H9 (cell line): Measurements from ENCODE around the gene LTBP4. TPM values are rescaled to one million over a fixed set of nuclear protein-coding genes. Genes with fewer than 3 reads are reported as not detected.
A peak's percentile ranks its signal among the peaks of the same experiment; 100 is the strongest.

Source experiments
- DNase-seq: peaks from one replicate; pipeline ENCODE4 v3.0.0-alpha.2; 2017
- H2AFZ ChIP-seq: one replicate; pipeline ENCODE4 v1.6.1; 2013; ENCODE audit warnings: mild to moderate bottlenecking, low read length, control low read depth, moderate library complexity
- H2AK5ac ChIP-seq: 2 replicates; pipeline ENCODE4 v1.6.1; 2013; ENCODE audit warnings: low read length, control low read depth, mixed read lengths; ENCODE audit not compliant: insufficient read length
- H2BK120ac ChIP-seq: one replicate; pipeline ENCODE4 v1.6.1; 2013; ENCODE audit warnings: low read depth, mild to moderate bottlenecking, low read length, control low read depth, inconsistent platforms; ENCODE audit not compliant: poor library complexity, severe bottlenecking
- H2BK12ac ChIP-seq: 2 replicates; pipeline ENCODE4 v1.6.1; 2013; ENCODE audit warnings: low read length, control low read depth, mixed read lengths, low read depth; ENCODE audit not compliant: insufficient read length
- H2BK15ac ChIP-seq: 2 replicates; pipeline ENCODE4 v1.6.1; 2013; ENCODE audit warnings: low read depth, low read length, control low read depth
- H2BK20ac ChIP-seq: one replicate; pipeline ENCODE4 v1.6.1; 2013; ENCODE audit warnings: low read depth, mild to moderate bottlenecking, low read length, control low read depth, inconsistent platforms; ENCODE audit not compliant: poor library complexity, severe bottlenecking
- H2BK5ac ChIP-seq: 2 replicates; pipeline ENCODE4 v1.6.1; 2013; ENCODE audit warnings: low read length, control low read depth, mixed read lengths; ENCODE audit not compliant: insufficient read length
- H3K14ac ChIP-seq: 2 replicates; pipeline ENCODE4 v1.6.1; 2013; ENCODE audit warnings: low read length, control low read depth; ENCODE audit not compliant: insufficient read depth
- H3K18ac ChIP-seq: 2 replicates; pipeline ENCODE4 v1.6.1; 2013; ENCODE audit warnings: low read depth, mild to moderate bottlenecking, mixed read lengths, low read length, control low read depth; ENCODE audit not compliant: insufficient read length
- H3K23ac ChIP-seq: 2 replicates; pipeline ENCODE4 v1.6.1; 2013; ENCODE audit warnings: low read length, control low read depth, mixed read lengths, low read depth; ENCODE audit not compliant: insufficient read length
- H3K23me2 ChIP-seq: 2 replicates; pipeline ENCODE4 v1.6.1; 2013; ENCODE audit warnings: low read depth, mild to moderate bottlenecking, mixed read lengths, low read length, control low read depth; ENCODE audit not compliant: insufficient read length, poor library complexity, severe bottlenecking
- H3K27ac ChIP-seq: 2 replicates; pipeline ENCODE4 v1.5.1; 2013; ENCODE audit warnings: low read length, control low read depth, mixed read lengths, low read depth; ENCODE audit not compliant: insufficient read length
- H3K27me3 ChIP-seq: 2 replicates; pipeline ENCODE4 v1.6.1; 2013; ENCODE audit warnings: low read length, control low read depth, inconsistent platforms; ENCODE audit not compliant: insufficient read depth
- H3K4ac ChIP-seq: 2 replicates; pipeline ENCODE4 v1.6.1; 2013; ENCODE audit warnings: low read depth, mild to moderate bottlenecking, control low read depth, inconsistent platforms, low read length, moderate library complexity
- H3K4me1 ChIP-seq: 2 replicates; pipeline ENCODE4 v1.6.1; 2013; ENCODE audit warnings: low read length, control low read depth, inconsistent platforms; ENCODE audit not compliant: insufficient read depth
- H3K4me2 ChIP-seq: 2 replicates; pipeline ENCODE4 v1.6.1; 2013; ENCODE audit warnings: low read length, control low read depth, mixed read lengths; ENCODE audit not compliant: insufficient read length, insufficient read depth
- H3K56ac ChIP-seq: 2 replicates; pipeline ENCODE4 v1.6.1; 2013; ENCODE audit warnings: low read depth, mild to moderate bottlenecking, mixed read lengths, low read length, control low read depth; ENCODE audit not compliant: insufficient read length
- H3K79me1 ChIP-seq: 2 replicates; pipeline ENCODE4 v1.6.1; 2013; ENCODE audit warnings: low read depth, mild to moderate bottlenecking, moderate library complexity, low read length, control low read depth, inconsistent platforms; ENCODE audit not compliant: insufficient read depth, poor library complexity, severe bottlenecking
- H3K79me2 ChIP-seq: 2 replicates; pipeline ENCODE4 v1.6.1; 2013; ENCODE audit warnings: low read length, control low read depth, inconsistent platforms; ENCODE audit not compliant: insufficient read depth
- H3K9ac ChIP-seq: 2 replicates; pipeline ENCODE4 v1.6.1; 2013; ENCODE audit warnings: low read length, control low read depth, mixed read lengths; ENCODE audit not compliant: insufficient read length; ENCODE audit errors: extremely low read depth
- H3K9me3 ChIP-seq: one replicate; pipeline ENCODE4 v1.6.1; 2013; ENCODE audit warnings: low read depth, low read length, inconsistent platforms; ENCODE audit not compliant: control insufficient read depth
- H3T11ph ChIP-seq: one replicate; pipeline ENCODE4 v1.6.1; 2013; ENCODE audit warnings: mild to moderate bottlenecking, low read length, control low read depth, inconsistent platforms
- H4K20me1 ChIP-seq: one replicate; pipeline ENCODE4 v1.6.1; 2013; ENCODE audit not compliant: control insufficient read depth, insufficient read length, insufficient read depth
- H4K5ac ChIP-seq: 2 replicates; pipeline ENCODE4 v1.6.1; 2013; ENCODE audit warnings: low read depth, mild to moderate bottlenecking, mixed read lengths, low read length, control low read depth; ENCODE audit not compliant: insufficient read length
- H4K8ac ChIP-seq: replicated peaks from 2 replicates; pipeline ENCODE4 v1.6.1; 2013; ENCODE audit warnings: low read length, control low read depth, mixed read lengths, low read depth; ENCODE audit not compliant: insufficient read length
- H4K91ac ChIP-seq: 2 replicates; pipeline ENCODE4 v1.6.1; 2013; ENCODE audit warnings: low read depth, mild to moderate bottlenecking, moderate library complexity, mixed read lengths, low read length, control low read depth; ENCODE audit not compliant: insufficient read length
- H3K27ac Mint-ChIP-seq, 3 experiments: 2 replicates in 2 of 3; 3 replicates in 1 of 3; pipeline ENCODE4 v1.8.0; 2020 to 2021; ENCODE audit warnings: mixed read lengths in 3 of 3, mild to moderate bottlenecking in 1 of 3, moderate library complexity in 1 of 3
- H3K27me3 Mint-ChIP-seq: 2 replicates; pipeline ENCODE4 v1.8.0; 2021; ENCODE audit warnings: low read depth, mild to moderate bottlenecking, moderate library complexity, mixed read lengths
- H3K36me3 Mint-ChIP-seq, 3 experiments: 2 replicates in 2 of 3; 3 replicates in 1 of 3; pipeline ENCODE4 v1.8.0; 2020 to 2021; ENCODE audit warnings: low read depth in 3 of 3, mixed read lengths in 3 of 3; ENCODE audit not compliant: insufficient read depth in 1 of 3
- H3K4me1 Mint-ChIP-seq, 2 experiments: 2 replicates each; pipeline ENCODE4 v1.8.0; 2020; ENCODE audit warnings: mixed read lengths in 2 of 2
- H3K4me3 Mint-ChIP-seq, 2 experiments: 2 replicates in 1 of 2; 3 replicates in 1 of 2; pipeline ENCODE4 v1.8.0; 2020 to 2021; ENCODE audit warnings: mild to moderate bottlenecking in 2 of 2, mixed read lengths in 2 of 2, moderate library complexity in 1 of 2
- H3K9me3 Mint-ChIP-seq, 2 experiments: 2 replicates in 1 of 2; 3 replicates in 1 of 2; pipeline ENCODE4 v1.8.0; 2020; ENCODE audit warnings: mild to moderate bottlenecking in 2 of 2, mixed read lengths in 2 of 2, moderate library complexity in 1 of 2
- CTCF ChIP-seq: fragments of 200-600 bp; sonication (generic); conservative IDR thresholded peaks from 3 replicates; pipeline ENCODE4 v1.8.0; 2021; ENCODE audit warnings: antibody characterized with exemption, mild to moderate bottlenecking
- WGBS: extraction: QIAGEN DNeasy Blood & Tissue Kit; methylation state at CpG from one replicate; pipeline ENCODE4 v1.1.7; 2013; ENCODE audit warnings: missing lambda C conversion rate, low lambda C conversion rate, mixed read lengths; ENCODE audit not compliant: insufficient read length; ENCODE audit errors: extremely low coverage; 5-methylcytosine and 5-hydroxymethylcytosine counted together
- total RNA-seq: library from RNA; stranded (reverse); gene quantifications from 2 replicates; pipeline ENCODE4 v1.2.1, GENCODE V29; 2021

Gene LTBP4
- total RNA-seq, 1 experiment from 2014 or later, result 129 TPM

DNA sequence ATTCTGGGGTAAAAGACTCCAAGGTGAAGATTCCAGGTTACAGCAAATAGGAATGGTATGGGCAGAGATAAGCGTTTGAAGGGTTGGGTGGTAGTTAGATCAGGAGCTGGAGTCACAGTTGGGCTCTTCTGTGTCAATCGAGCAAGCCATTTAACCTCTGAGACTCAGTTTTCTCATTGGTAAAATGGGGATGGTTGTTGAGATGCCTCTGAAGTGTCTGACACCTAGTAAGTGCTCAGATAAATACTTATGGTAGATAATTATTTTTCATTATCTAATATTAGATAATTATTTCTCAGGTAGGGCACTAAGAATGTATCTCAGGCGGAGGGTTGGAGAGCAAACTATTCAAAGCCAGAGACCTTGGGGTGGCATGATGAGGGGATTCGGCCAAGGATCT is 7.8 kb downstream of the LTBP4 start:
- no peaks in the 10 kb centered on the region for H3K79me2 ChIP-seq
- no peak overlapping the region for H4K8ac ChIP-seq
- no peak overlapping the region for H3K27ac ChIP-seq
- H4K5ac ChIP-seq, result no peak overlapping the region
- H2AFZ ChIP-seq, result no peak overlapping the region
- no peaks in the 10 kb centered on the region for H3K79me1 ChIP-seq
- H3K4me2 ChIP-seq, result peak overlapping the region; percentile 73
- H2BK120ac ChIP-seq, result no peak overlapping the region
- H2BK15ac ChIP-seq, result no peak overlapping the region
- Mint-ChIP-seq H3K4me3 (peak overlapping the region; percentile 63 to 84), H3K9me3 (no peaks in the 10 kb centered on the region; a peak in 2 of 5 replicates), H3K36me3 (peaks cover 4 to 22% (median 11%) of the 10 kb centered on the region in 3 experiments; a peak in 5 of 7 replicates), H3K27ac (no peak overlapping the region), H3K27me3 (peaks cover 74% of the 10 kb centered on the region), H3K4me1 (peaks cover 25 to 52% of the 10 kb centered on the region in 2 experiments)
- H3K4me1 ChIP-seq, result no peaks in the 10 kb centered on the region
- no peak overlapping the region for H3K4ac ChIP-seq
- no peak overlapping the region for H3K18ac ChIP-seq
- H2BK20ac ChIP-seq, result no peak overlapping the region
- no peak overlapping the region for H4K91ac ChIP-seq
- H3K9me3 ChIP-seq, result no peaks in the 10 kb centered on the region
- H3K9ac ChIP-seq, result no peak overlapping the region
- peaks cover 23% of the 10 kb centered on the region for H3K23me2 ChIP-seq
- peaks cover 8% of the 10 kb centered on the region; the same call in 1 of the 2 replicates for H3K27me3 ChIP-seq
- H2BK5ac ChIP-seq, result no peak overlapping the region
- WGBS, result no CpG with 5 or more reads among the region's 4 CpGs
- H3T11ph ChIP-seq, result no peak overlapping the region
- no peak for DNase-seq
- H3K14ac ChIP-seq, result no peak overlapping the region
- H2BK12ac ChIP-seq, result no peak overlapping the region
- no peak overlapping the region for H3K23ac ChIP-seq
- no peak overlapping the region for H3K56ac ChIP-seq
- H4K20me1 ChIP-seq, result peaks cover 2% of the 10 kb centered on the region
- no peak for TF ChIP-seq CTCF
- no peak overlapping the region for H2AK5ac ChIP-seq
